HepG2 (cell line): ENCODE measurements around the gene SLC29A2. TPM values are rescaled to one million over a fixed set of nuclear protein-coding genes. Genes with fewer than 3 reads are reported as not detected.

ENCODE experiments used
- AGO2 ChIP-seq: fragments of 200-400 bp; formaldehyde crosslinking; optimal IDR thresholded peaks from 2 replicates; pipeline ENCODE3; 2017; ENCODE audit warnings: mild to moderate bottlenecking, low read depth, low read length, moderate library complexity
- BORCS8-MEF2B ChIP-seq: sonication (generic); formaldehyde crosslinking; IDR thresholded peaks from 2 replicates; pipeline ENCODE4 v1.8.0; 2022; ENCODE audit warnings: mild to moderate bottlenecking, missing genetic modification reagents
- CEBPG ChIP-seq: IDR thresholded peaks from 2 replicates; pipeline ENCODE4 v1.6.1; 2016
- CREM ChIP-seq, 2 experiments: sonication (generic) in 1 of 2; formaldehyde crosslinking in 1 of 2; IDR thresholded peaks; 2 replicates each; pipeline versions ENCODE4 v1.4.0 to v1.6.1; 2016 to 2020; ENCODE audit warnings: antibody characterized with exemption in 1 of 2, mild to moderate bottlenecking in 1 of 2, missing genetic modification reagents in 1 of 2
- FOXP1 ChIP-seq, 2 experiments: fragments of 450-650 bp in 1 of 2; IDR thresholded peaks; 2 replicates each; pipeline ENCODE4 v1.6.1; 2017 to 2018; ENCODE audit warnings: antibody characterized with exemption in 1 of 2
- HOXA5 ChIP-seq: sonication (generic); formaldehyde crosslinking; IDR thresholded peaks from 2 replicates; pipeline ENCODE4 v1.4.0; 2020; ENCODE audit warnings: missing genetic modification reagents
- KLF12 ChIP-seq: sonication (generic); formaldehyde crosslinking; IDR thresholded peaks from 2 replicates; pipeline ENCODE4 v1.4.0; 2020; ENCODE audit warnings: missing genetic modification reagents, borderline replicate concordance
- MXI1 ChIP-seq: IDR thresholded peaks from 3 replicates; pipeline ENCODE4 v1.6.1; 2012; ENCODE audit warnings: low read depth, low read length, inconsistent platforms, borderline replicate concordance
- NFE2L2 ChIP-seq: fragments of 150-350 bp; IDR thresholded peaks from 2 replicates; pipeline ENCODE4 v1.6.1; 2014; ENCODE audit warnings: low read length
- NR2F1 ChIP-seq, 2 experiments: fragments of 450-650 bp in 1 of 2; formaldehyde crosslinking in 1 of 2; IDR thresholded peaks; 2 replicates each; pipeline versions ENCODE4 v1.5.0 to v1.6.1; 2016 to 2020; ENCODE audit warnings: mild to moderate bottlenecking in 1 of 2, missing compliant biosample characterization in 1 of 2, missing genetic modification reagents in 1 of 2, moderate library complexity in 1 of 2
- ZFX ChIP-seq: sonication (generic); formaldehyde crosslinking; IDR thresholded peaks from 2 replicates; pipeline ENCODE4 v1.4.0; 2020; ENCODE audit warnings: mild to moderate bottlenecking, low read depth, missing genetic modification reagents, moderate library complexity
- ZNF234 ChIP-seq: sonication (generic); formaldehyde crosslinking; conservative IDR thresholded peaks from 2 replicates; pipeline ENCODE4 v1.5.1; 2020; ENCODE audit warnings: mild to moderate bottlenecking, missing genetic modification reagents
- ZNF552 ChIP-seq: sonication (generic); formaldehyde crosslinking; IDR thresholded peaks from 2 replicates; pipeline ENCODE4 v1.9.0; 2022; ENCODE audit warnings: missing genetic modification reagents, mild to moderate bottlenecking, borderline replicate concordance
- ZNF577 ChIP-seq: sonication (generic); formaldehyde crosslinking; IDR thresholded peaks from 2 replicates; pipeline ENCODE4 v1.4.0; 2020; ENCODE audit warnings: mild to moderate bottlenecking, low read depth, missing genetic modification reagents, borderline replicate concordance
- polyA plus RNA-seq, 8 experiments: library from polyadenylated mRNA; depleted of rRNA in 3 of 8; stranded (reverse) in 7 of 8; unstranded in 1 of 8; fragments of >200 nt; fragmentation: Illumina TruSeq in 4 of 8; extraction: Trizol in 4 of 8; gene quantifications; 2 replicates each; pipeline versions ENCODE4 v1.2.1 to v1.2.3, GENCODE V29; 2011 to 2016; ENCODE audit warnings: low read depth in 4 of 8, missing spikeins in 1 of 8, mixed read lengths in 1 of 8; ENCODE audit not compliant: insufficient read depth in 1 of 8
- total RNA-seq, 5 experiments: library from RNA; depleted of rRNA; stranded (reverse); fragments of >200 nt; fragmentation: Illumina TruSeq; extraction: Trizol; gene quantifications; 2 replicates each; pipeline ENCODE4 v1.2.3, GENCODE V29; 2016; ENCODE audit warnings: low read depth in 1 of 5
- TF ChIP-seq, protein P1 (sequence below): sonication (generic); formaldehyde crosslinking; IDR thresholded peaks from 2 replicates; pipeline ENCODE4 v1.5.0; 2020; ENCODE audit warnings: mild to moderate bottlenecking, missing genetic modification reagents, moderate library complexity
- TF ChIP-seq, protein P2 (sequence below): sonication (generic); formaldehyde crosslinking; IDR thresholded peaks from 2 replicates; pipeline ENCODE4 v1.9.0; 2021; ENCODE audit warnings: mild to moderate bottlenecking, missing genetic modification reagents
- TF ChIP-seq, protein P3 (sequence below): sonication (generic); formaldehyde crosslinking; IDR thresholded peaks from 2 replicates; pipeline ENCODE4 v1.4.0; 2020; ENCODE audit warnings: missing genetic modification reagents, low read depth, mild to moderate bottlenecking, borderline replicate concordance
- TF ChIP-seq, protein P4 (sequence below): sonication (generic); formaldehyde crosslinking; IDR thresholded peaks from 2 replicates; pipeline ENCODE4 v1.8.0; 2022; ENCODE audit warnings: mild to moderate bottlenecking, missing genetic modification reagents, moderate library complexity

SLC29A2 gene
- total and polyA plus RNA-seq, 2 of the 13 experiments (the other 11 are each of a cell fraction or from before 2014, with no cell fraction given) = 0.63 to 0.66 TPM

DNA sequence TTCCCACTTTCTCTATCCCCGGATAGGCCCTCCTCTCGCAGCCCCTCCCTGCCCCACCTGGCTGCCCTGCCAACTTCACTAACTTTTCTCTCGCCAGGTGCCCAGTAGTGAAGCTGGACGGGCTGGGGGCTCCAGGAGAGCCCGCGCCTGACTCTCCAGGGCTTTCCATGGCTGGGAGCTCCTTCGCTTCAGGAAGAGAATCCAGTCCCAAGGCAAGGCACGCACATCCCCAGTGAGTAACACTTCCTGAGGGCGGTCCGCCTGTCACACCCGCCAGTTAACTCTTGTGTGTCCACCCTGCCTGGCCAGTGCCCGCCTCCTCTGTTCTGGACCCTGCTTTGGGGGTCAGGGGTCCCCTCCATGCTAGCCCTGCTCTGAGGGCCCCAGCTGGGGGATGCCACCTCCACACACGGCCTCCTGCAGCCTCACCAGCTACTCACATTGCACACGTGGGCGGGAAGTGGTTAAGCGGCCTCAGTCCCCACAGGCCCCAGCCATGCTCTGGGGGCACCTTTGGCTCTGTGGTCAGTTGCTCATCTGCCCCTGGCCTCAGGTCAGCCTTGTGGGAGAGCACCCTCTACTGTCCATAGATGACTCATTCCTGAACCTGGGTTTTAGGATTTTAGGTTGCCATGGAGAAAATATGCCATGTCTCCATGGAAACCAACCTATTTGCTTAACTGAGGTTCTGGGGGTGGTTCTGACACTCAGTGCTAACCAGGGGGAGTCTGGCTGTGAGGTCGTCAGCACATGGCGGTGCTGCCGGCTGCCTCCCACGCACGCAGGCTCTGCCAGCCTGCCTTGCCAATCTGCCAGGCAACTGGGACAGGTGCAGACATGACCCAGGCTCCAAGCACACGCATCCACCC lies 35.1 kb downstream of the SLC29A2 start, which contains the start of gene RIN1 (continued):
- TF ChIP-seq NR2F1 (CRISPR knock-in tag; IDR thresholded peaks at IDR 0.05) (peak in 1 of 2 experiments; percentile 78; a peak in 3 of 4 replicates), KLF12 (CRISPR knock-in tag) (peak; percentile 68; the same call in 1 of the 2 replicates), MXI1 (peak; percentile 90; the same call in 1 of the 3 replicates), CREM (IDR thresholded peaks at IDR 0.05) (peak; percentile 61; the same call in 1 of the 2 replicates), CREM (CRISPR knock-in tag; IDR thresholded peaks at IDR 0.05) (no peak), CEBPG (CRISPR knock-in tag) (peak; percentile 41; the same call in 1 of the 2 replicates), ZFX (CRISPR knock-in tag) (peak; percentile 80), ZNF577 (CRISPR knock-in tag) (no peak), BORCS8-MEF2B (peak; percentile 91; the same call in 1 of the 2 replicates), AGO2 (peak; percentile 57), ZNF234 (CRISPR knock-in tag) (no peak), FOXP1 (IDR thresholded peaks at IDR 0.05) (no peak), FOXP1 (CRISPR knock-in tag; IDR thresholded peaks at IDR 0.05) (peak; percentile 47; the same call in 1 of the 2 replicates), HOXA5 (peak; percentile 69; the same call in 1 of the 2 replicates), NFE2L2 (no peak), ZNF552 (CRISPR knock-in tag) (peak; percentile 62; the same call in 1 of the 2 replicates)
- TF ChIP-seq, protein P1, sequence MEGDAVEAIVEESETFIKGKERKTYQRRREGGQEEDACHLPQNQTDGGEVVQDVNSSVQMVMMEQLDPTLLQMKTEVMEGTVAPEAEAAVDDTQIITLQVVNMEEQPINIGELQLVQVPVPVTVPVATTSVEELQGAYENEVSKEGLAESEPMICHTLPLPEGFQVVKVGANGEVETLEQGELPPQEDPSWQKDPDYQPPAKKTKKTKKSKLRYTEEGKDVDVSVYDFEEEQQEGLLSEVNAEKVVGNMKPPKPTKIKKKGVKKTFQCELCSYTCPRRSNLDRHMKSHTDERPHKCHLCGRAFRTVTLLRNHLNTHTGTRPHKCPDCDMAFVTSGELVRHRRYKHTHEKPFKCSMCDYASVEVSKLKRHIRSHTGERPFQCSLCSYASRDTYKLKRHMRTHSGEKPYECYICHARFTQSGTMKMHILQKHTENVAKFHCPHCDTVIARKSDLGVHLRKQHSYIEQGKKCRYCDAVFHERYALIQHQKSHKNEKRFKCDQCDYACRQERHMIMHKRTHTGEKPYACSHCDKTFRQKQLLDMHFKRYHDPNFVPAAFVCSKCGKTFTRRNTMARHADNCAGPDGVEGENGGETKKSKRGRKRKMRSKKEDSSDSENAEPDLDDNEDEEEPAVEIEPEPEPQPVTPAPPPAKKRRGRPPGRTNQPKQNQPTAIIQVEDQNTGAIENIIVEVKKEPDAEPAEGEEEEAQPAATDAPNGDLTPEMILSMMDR = peak; percentile 95
- TF ChIP-seq, protein P2, sequence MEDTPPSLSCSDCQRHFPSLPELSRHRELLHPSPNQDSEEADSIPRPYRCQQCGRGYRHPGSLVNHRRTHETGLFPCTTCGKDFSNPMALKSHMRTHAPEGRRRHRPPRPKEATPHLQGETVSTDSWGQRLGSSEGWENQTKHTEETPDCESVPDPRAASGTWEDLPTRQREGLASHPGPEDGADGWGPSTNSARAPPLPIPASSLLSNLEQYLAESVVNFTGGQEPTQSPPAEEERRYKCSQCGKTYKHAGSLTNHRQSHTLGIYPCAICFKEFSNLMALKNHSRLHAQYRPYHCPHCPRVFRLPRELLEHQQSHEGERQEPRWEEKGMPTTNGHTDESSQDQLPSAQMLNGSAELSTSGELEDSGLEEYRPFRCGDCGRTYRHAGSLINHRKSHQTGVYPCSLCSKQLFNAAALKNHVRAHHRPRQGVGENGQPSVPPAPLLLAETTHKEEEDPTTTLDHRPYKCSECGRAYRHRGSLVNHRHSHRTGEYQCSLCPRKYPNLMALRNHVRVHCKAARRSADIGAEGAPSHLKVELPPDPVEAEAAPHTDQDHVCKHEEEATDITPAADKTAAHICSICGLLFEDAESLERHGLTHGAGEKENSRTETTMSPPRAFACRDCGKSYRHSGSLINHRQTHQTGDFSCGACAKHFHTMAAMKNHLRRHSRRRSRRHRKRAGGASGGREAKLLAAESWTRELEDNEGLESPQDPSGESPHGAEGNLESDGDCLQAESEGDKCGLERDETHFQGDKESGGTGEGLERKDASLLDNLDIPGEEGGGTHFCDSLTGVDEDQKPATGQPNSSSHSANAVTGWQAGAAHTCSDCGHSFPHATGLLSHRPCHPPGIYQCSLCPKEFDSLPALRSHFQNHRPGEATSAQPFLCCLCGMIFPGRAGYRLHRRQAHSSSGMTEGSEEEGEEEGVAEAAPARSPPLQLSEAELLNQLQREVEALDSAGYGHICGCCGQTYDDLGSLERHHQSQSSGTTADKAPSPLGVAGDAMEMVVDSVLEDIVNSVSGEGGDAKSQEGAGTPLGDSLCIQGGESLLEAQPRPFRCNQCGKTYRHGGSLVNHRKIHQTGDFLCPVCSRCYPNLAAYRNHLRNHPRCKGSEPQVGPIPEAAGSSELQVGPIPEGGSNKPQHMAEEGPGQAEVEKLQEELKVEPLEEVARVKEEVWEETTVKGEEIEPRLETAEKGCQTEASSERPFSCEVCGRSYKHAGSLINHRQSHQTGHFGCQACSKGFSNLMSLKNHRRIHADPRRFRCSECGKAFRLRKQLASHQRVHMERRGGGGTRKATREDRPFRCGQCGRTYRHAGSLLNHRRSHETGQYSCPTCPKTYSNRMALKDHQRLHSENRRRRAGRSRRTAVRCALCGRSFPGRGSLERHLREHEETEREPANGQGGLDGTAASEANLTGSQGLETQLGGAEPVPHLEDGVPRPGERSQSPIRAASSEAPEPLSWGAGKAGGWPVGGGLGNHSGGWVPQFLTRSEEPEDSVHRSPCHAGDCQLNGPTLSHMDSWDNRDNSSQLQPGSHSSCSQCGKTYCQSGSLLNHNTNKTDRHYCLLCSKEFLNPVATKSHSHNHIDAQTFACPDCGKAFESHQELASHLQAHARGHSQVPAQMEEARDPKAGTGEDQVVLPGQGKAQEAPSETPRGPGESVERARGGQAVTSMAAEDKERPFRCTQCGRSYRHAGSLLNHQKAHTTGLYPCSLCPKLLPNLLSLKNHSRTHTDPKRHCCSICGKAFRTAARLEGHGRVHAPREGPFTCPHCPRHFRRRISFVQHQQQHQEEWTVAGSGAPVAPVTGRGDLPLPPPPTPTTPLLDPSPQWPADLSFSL (CRISPR knock-in tag) = no peak
- TF ChIP-seq, protein P3, sequence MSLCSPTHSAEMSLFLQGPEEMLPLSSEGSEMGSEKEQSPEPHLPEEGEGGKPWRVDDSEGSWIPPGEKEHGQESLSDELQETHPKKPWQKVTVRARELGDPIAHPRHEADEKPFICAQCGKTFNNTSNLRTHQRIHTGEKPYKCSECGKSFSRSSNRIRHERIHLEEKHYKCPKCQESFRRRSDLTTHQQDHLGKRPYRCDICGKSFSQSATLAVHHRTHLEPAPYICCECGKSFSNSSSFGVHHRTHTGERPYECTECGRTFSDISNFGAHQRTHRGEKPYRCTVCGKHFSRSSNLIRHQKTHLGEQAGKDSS (CRISPR knock-in tag) = peak; percentile 88; the same call in 1 of the 2 replicates
- TF ChIP-seq, protein P4, sequence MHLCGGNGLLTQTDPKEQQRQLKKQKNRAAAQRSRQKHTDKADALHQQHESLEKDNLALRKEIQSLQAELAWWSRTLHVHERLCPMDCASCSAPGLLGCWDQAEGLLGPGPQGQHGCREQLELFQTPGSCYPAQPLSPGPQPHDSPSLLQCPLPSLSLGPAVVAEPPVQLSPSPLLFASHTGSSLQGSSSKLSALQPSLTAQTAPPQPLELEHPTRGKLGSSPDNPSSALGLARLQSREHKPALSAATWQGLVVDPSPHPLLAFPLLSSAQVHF (CRISPR knock-in tag) = no peak
